ENCODE data around the gene NOD2. TPM values are rescaled to one million over a fixed set of nuclear protein-coding genes. Genes with fewer than 3 reads are reported as not detected.

Gene NOD2
- total and polyA plus RNA-seq, 8 donors, result 0.79 to 15.2 (median 1.7) TPM

DNA sequence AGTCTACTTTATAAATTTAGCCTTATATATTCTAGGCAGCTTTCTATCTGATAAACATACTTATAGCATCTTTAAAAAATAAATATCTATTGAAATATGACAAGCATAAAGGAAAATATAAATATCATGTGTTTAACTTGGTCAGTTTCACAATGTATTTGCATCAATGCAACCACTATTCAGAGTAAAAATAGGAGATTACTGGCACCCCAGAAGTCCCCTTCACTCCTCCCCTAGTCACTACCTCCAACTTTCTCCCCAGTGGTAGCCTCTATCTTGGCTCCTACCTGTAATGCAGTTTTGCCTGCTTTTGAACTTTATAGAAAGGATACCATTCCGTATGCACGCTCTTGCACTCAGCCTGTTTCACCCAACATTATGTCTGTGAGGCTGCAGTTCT, 3.2 kb upstream of the NOD2 start:
- no peaks in the 10 kb centered on the region for H3K36me3 ChIP-seq
- intact Hi-C loops (cut with DNase I), result no loop called here
- no peak overlapping the region for H3K27ac ChIP-seq
- no peak for ATAC-seq
- H3K4me1 ChIP-seq, result peaks cover 0 to 49% of the 10 kb centered on the region in 2 donors
- TF ChIP-seq, protein P1, sequence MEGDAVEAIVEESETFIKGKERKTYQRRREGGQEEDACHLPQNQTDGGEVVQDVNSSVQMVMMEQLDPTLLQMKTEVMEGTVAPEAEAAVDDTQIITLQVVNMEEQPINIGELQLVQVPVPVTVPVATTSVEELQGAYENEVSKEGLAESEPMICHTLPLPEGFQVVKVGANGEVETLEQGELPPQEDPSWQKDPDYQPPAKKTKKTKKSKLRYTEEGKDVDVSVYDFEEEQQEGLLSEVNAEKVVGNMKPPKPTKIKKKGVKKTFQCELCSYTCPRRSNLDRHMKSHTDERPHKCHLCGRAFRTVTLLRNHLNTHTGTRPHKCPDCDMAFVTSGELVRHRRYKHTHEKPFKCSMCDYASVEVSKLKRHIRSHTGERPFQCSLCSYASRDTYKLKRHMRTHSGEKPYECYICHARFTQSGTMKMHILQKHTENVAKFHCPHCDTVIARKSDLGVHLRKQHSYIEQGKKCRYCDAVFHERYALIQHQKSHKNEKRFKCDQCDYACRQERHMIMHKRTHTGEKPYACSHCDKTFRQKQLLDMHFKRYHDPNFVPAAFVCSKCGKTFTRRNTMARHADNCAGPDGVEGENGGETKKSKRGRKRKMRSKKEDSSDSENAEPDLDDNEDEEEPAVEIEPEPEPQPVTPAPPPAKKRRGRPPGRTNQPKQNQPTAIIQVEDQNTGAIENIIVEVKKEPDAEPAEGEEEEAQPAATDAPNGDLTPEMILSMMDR (IDR thresholded peaks at IDR 0.05), result no peak
- H3K9me3 ChIP-seq, result no peaks in the 10 kb centered on the region
- H3K27me3 ChIP-seq, result no peaks in the 10 kb centered on the region
- no peak overlapping the region for H3K4me3 ChIP-seq
- no peak for DNase-seq

DNA sequence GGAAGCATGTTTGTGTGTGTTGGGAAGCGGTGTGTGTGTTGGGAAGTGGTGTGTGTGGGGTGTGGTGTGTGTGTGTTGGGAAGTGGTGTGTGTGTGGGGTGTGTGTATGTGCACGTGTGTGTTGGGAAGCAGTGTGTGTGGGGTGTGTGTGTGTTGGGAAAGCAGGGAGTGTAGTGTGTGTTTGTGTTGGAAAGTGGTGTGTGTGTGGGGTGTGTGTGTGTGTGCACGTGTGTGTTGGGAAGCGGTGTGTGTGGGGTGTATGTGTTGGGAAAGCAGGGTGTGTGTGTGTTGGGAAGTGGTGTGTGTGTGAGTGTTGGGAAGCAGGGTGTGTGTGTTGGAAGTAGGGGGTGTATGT, 785 bp upstream of the NOD2 start:
- ATAC-seq (no peak), DNase-seq (no peak)
- no peaks in the 10 kb centered on the region for H3K27me3 ChIP-seq
- H3K4me1 ChIP-seq, result peaks cover 17 to 55% of the 10 kb centered on the region in 2 donors
- TF ChIP-seq, protein P1 (IDR thresholded peaks at IDR 0.05), result no peak
- H3K36me3 ChIP-seq, result no peaks in the 10 kb centered on the region
- intact Hi-C loops (cut with DNase I), result no loop called here
- no peak overlapping the region for H3K27ac ChIP-seq
- no peaks in the 10 kb centered on the region for H3K9me3 ChIP-seq
- H3K4me3 ChIP-seq, result no peak overlapping the region

DNA sequence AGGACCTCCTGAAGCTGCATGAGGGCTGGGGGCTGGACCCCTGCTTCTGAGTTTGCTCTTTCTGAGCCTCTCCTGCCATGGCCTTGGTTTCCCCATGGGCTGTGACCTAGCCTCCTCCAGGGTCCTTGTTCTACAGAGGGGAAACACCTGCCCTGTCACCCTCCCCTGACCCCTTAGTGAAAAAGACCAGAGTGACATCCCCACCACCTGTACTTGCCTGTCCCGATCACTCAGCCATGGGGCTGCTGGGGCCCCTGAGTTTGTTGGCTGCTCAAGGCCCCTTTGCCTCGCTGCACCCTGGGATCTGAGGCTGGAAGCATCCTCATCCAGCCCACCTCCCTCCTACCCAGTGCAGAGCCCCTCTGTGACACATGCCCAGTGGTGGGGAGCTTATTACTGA, 800 bp downstream of the NOD2 start:
- peaks cover 27 to 62% of the 10 kb centered on the region in 2 donors for H3K4me1 ChIP-seq

DNA sequence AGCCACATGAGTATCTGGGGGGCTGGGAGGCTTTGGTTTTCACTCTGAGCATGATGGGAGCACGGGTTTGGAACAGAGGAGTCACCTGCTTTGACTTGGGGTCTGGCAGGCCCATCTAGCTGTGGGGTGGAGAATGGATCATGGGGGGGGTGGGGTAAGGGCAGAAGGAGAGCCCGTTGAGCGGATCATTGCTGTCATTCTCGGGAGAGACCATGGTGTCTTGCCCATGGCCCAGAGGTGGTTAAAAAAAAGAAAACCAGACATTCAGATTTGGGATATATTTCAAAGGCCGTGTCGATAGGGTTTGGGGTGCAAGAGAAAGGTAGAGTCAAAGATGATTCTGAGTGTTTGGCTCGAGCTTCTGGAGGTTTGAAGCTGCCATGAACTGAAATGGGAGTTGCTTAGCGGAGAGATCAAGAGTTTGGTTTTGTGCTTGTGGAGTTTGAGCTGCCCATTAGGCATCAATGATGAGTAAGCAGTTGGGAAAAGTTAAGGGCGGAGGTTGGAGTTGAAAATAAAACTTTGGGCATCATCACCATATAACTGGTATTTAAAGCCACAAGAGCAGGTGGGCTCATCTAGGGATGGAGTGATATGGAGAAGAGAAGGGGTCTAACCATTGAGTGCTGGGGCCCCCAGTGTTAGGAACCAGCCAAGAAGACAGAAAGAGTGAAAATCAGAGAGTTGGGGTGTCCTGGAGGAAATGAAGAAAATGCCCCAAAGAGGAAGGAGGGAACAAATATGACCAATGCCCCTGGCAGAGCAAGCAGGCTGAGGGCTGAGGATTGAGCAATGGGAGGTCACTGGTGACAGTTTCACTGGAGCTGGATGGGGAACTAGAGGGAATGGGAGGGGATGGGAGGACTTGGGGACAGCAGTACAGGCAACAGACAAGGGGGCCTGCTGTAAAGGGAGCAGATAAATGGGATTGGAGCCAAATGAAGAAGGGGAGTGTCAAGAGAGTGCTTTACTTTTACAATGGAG, 1.9 kb downstream of the NOD2 start:
- no peaks in the 10 kb centered on the region for H3K9me3 ChIP-seq
- peak in 1 of 4 donors; percentile 78 for DNase-seq
- intact Hi-C loops (cut with DNase I), result no loop called here
- peaks cover 27 to 73% of the 10 kb centered on the region in 2 donors for H3K4me1 ChIP-seq
- TF ChIP-seq, protein P1 (IDR thresholded peaks at IDR 0.05), result no peak
- H3K27me3 ChIP-seq, result no peaks in the 10 kb centered on the region
- H3K36me3 ChIP-seq, result no peaks in the 10 kb centered on the region
- peak; percentile 43 for ATAC-seq
- H3K27ac ChIP-seq, result peak overlapping the region; percentile 75 to 81
- H3K4me3 ChIP-seq, result peak overlapping the region in 1 of 2 donors; percentile 57

More for the DNA sequence above, 800 bp downstream of the NOD2 start:
- peak overlapping the region in 1 of 2 donors; percentile 57 for H3K4me3 ChIP-seq
- no peaks in the 10 kb centered on the region for H3K36me3 ChIP-seq
- H3K27me3 ChIP-seq, result no peaks in the 10 kb centered on the region
- H3K27ac ChIP-seq, result peak overlapping the region in 1 of 2 donors; percentile 63
- intact Hi-C loops (cut with DNase I), result no loop called here
- TF ChIP-seq, protein P1 (IDR thresholded peaks at IDR 0.05), result no peak
- DNase-seq, result no peak
- no peaks in the 10 kb centered on the region for H3K9me3 ChIP-seq
- no peak for ATAC-seq

DNA sequence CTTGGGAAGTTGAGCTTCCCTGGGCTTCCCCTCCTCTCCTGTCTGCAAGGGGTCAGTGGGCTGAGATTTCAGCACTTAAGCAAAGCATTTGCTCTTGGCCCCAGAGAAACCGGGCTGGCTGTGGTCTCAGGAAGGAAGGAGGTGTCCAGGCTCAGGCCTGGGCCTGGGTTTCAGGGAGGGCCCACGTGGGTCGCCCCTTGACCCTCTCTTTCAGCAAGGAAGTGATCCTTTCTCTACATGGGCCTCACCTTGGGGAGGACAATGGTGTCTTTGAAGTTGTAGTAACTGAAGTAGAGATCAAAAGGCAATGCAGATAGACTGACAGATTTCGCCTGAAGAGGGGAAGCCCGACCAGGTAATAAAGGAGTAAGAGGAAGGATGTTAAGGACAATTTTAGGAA, 2.7 kb downstream of the NOD2 start:
- Histone ChIP-seq H3K36me3 (no peaks in the 10 kb centered on the region), H3K27me3 (no peaks in the 10 kb centered on the region), H3K27ac (peak overlapping the region; percentile 75 to 81), H3K4me3 (peak overlapping the region in 1 of 2 donors; percentile 11), H3K9me3 (no peaks in the 10 kb centered on the region), H3K4me1 (peaks cover 27 to 75% of the 10 kb centered on the region in 2 donors)
- ATAC-seq (no peak), DNase-seq (no peak)
- TF ChIP-seq, protein P1 (IDR thresholded peaks at IDR 0.05), result no peak
- intact Hi-C loops (cut with DNase I), result no loop called here

All from left lung (tissue), 10 donors.